ENCODE results near the gene GDF15. TPM values are rescaled to one million over a fixed set of nuclear protein-coding genes. Genes with fewer than 3 reads are reported as not detected.
A peak's percentile ranks its signal among the peaks of the same experiment; 100 is the strongest.
"Not testable (repeated sequence)": the region's sequence is repeated elsewhere in the genome, so short reads cannot be mapped to it uniquely, and the experiment has no call there.

Gene GDF15
- 0.51 TPM for total RNA-seq

DNA sequence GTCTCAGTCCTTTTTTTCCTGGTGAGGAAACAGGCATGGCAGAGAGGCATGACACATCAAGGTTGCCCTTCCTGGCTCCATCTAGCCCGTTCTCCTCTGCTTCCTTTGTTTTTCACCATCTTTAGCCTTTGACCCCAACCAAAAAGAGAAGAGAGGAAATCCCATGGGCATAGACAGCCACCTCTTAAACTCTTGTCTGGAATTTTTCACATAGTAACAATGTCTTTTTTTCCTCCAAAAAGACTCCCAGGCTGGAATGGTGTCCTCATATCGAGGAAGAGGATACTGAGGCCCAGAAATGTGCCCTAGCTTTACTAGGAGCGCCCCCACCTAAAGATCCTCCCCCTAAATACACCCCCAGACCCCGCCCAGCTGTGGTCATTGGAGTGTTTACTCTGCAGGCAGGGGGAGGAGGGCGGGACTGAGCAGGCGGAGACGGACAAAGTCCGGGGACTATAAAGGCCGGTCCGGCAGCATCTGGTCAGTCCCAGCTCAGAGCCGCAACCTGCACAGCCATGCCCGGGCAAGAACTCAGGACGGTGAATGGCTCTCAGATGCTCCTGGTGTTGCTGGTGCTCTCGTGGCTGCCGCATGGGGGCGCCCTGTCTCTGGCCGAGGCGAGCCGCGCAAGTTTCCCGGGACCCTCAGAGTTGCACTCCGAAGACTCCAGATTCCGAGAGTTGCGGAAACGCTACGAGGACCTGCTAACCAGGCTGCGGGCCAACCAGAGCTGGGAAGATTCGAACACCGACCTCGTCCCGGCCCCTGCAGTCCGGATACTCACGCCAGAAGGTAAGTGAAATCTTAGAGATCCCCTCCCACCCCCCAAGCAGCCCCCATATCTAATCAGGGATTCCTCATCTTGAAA lies at the start of gene GDF15:
Gene GDF15, plus strand, starts transcription at position 484 of the 868 bp plus-strand sequence. Its CDS starts 32 bp downstream, at position 516.
- DNase-seq: no peak

GRCh38 chr19:18338541-18338940 lies 47.4 kb upstream of the GDF15 start:
- no peak for DNase-seq

GRCh38 chr19:18339723-18340122 lies 46.2 kb upstream of the GDF15 start:
- no peak for DNase-seq

DNA sequence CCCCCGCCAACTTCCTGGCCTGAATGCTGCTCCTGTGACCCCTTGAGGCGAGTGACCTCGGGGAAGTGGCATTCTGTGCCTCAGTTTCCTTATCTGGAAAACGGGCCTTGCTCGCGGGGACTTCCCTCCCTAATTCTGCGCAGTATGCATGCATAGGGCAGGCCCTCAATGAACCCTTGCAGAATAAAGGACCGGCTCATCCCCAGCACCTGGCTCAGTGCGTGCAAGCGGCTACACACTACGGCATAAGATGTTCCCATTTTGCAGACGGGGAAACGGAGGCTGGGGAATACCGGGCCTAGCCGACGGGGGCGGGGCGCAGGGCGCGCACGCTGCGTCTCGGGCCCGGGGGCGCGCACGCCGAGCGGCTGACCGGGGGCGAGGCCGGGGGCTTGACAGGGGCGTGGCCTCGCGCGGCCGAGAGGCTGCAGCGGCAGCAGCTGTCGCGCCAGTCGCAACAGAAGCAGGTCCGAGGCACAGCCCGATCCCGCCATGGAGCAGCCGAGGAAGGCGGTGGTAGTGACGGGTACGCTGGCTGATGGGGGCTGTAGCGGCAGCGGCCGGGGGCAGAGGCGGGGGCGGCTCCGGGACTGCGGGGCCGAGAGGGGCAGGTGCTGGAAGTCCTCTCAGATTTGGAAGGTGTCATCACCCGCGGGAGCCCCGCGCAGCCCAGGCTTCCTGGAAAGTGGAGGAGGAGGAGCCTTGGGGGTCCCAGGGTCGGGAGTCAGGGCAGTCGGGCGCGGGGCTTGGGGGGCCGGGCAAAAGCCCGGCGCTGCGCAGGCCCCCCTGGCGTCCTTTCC lies 45.6 kb upstream of the GDF15 start, which contains the start of gene PGPEP1:
Gene PGPEP1, plus strand, starts transcription at position 409 of the 800 bp plus-strand sequence. Its CDS starts 84 bp downstream, at position 493.
- DNase-seq: peak; percentile 79

DNA sequence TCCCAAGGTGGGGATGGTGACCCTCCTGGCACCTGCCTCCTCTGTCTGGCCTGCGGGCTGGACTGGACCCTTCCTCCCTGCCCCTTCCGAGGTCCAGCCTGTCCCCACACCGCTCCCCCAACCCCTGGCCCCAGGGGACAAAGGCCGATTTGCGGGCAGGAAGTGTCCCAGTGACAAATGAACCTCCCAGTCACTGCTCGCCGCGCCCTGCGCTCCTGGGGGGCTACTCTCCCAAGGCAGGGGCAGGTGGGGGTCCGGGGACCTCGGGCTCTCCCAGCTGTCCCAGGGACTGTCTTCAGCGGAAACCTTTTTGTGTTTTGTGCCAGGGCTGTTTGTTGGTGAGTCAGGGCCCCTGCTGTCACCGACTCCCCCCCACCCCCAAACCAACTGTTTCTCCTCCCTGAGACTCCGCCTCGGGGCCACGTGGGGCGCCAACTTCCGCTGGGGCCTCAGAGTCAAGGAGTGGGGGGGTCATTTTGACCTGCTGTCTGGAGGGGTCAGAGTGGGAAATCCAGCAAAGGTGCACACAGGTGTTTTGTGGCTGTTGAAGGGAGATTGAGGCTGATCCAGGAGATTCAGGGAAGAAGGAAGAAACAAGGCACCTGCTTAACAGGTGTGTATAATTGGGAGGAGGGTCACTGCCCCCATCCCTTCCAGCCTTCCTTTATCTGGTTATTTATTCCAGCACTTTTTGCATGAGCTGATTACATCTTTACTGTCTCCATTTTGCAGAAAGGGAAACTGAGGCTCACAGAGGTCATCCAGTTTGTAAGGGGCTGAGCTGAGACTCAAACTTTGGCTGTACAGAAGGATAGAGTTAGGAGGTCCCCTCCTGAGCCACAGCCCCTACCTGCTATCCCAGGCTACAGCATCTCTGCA lies 44.7 kb upstream of the GDF15 start:
- peak; percentile 41 for DNase-seq

DNA sequence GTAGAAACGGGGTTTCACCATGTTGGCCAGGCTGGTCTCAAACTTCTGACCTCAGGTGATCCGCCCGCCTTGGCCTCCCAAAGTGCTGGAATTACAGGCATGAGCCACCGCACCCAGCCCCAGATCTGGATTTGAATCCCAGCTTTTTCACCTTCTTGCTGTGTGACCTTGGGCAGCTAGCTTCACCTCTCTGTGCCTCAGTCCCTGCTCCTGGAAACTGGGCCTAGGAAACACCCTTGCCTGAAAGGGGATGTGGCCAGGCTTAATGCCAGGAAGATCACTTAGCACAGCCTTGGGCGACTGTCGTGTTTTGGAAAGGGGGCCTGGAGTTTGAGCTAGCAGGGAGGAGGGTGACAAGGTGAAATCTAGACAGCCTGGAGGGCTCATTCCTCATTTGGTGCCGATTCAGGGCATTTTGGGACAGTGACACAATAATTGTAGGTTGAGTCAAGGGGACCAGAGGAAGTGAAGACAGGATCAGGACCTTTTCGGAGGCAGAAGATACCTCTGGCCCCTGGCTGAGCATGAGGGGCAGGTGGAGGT lies 43.8 kb upstream of the GDF15 start:
- no peak for DNase-seq

- no peak for DNase-seq
Measured at GRCh38 chr19:18344582-18344950, 41.4 kb upstream of the GDF15 start.

GRCh38 chr19:18345296-18345695 lies 40.7 kb upstream of the GDF15 start:
- no peak for DNase-seq

GRCh38 chr19:18346091-18346490 lies 39.9 kb upstream of the GDF15 start:
- DNase-seq: peak; percentile 45

- DNase-seq: no peak
Measured at GRCh38 chr19:18348171-18348570, 37.8 kb upstream of the GDF15 start.

DNA sequence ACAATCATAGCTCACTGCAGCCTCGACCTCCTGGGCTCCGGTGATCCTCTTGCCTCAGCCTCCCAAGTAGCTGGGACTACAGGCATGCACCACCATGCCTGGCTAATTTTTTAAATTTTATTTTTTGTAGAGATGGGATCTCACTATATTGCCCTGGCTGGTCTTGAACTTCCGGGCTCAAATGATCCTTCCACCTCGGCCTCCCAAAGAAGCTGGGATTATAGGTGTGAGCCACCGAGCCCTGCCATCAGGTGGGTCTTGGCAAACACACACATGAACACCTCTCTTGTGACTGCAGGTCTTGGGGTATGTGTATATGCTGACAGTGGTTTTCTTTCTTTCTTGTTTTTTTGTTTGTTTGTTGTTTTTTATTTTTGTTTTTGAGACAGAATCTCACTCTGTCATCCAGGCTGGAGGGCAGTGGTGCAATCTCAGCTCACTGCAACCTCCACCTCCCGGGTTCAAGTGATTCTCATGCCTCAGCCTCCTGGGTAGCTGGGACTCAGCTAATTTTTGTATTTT lies 37.1 kb upstream of the GDF15 start:
- not testable (repeated sequence) for DNase-seq

GRCh38 chr19:18349524-18350128 lies 36.3 kb upstream of the GDF15 start:
- DNase-seq: peak; percentile 49

- DNase-seq: no peak
Measured at GRCh38 chr19:18350490-18350889, 35.5 kb upstream of the GDF15 start.

- no peak for DNase-seq
Measured at GRCh38 chr19:18351544-18351943, 34.4 kb upstream of the GDF15 start.

- DNase-seq: no peak
Measured at GRCh38 chr19:18353378-18354005, 32.5 kb upstream of the GDF15 start.

DNA sequence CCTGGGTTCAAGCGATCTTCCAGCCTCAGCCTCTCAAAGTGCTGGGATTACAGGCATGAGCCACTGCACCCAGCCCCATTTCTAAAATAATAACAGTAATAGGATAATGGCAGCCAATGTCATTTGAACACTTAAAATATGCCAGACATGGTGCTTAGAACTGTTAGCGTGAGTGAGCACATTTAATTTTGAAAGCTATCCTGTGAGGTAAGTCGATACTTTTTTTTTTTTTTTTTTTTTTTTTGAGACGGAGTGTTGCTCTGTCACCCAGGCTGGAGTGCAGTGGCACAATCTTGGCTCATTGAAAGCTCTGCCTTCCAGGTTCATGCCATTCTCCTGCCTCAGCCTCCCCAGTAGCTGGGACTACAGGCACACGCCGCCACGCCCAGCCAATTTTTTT lies 31.2 kb upstream of the GDF15 start:
- DNase-seq: not testable (repeated sequence)

GRCh38 chr19:18357041-18357440 lies 28.9 kb upstream of the GDF15 start:
- DNase-seq: no peak

DNA sequence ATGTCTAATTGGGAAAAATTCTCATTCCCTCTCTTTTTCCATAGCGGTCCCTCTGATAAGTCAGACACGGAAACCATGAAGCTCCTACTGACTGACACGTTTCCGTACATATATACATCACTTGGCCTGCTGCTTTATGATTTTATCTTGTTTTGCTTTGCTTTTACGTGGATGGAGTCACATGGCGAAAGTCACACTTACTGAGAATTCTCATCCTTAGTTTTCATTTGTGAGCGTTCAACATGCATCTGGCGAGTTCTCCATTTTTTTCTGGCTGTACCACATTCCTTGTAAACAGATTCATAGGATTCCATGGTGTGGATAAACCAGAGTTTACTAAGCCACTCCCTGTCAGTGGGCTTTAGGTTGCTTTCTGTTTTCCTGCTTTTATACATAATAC lies 24.3 kb upstream of the GDF15 start:
- DNase-seq: no peak

- no peak for DNase-seq
Measured at GRCh38 chr19:18362934-18363542, 22.9 kb upstream of the GDF15 start.

GRCh38 chr19:18363787-18364186 lies 22.2 kb upstream of the GDF15 start:
- no peak for DNase-seq

Measured in tongue (tissue), 2 donors.